HuH-7.5 (cell line): ENCODE measurements around the gene LOXL3.

Experiments
- DNase-seq: peaks from one replicate; pipeline ENCODE4 v3.0.0; 2011; ENCODE audit warnings: low spot score

LOXL3 gene

GRCh38 chr2:74551942-74552913, 1.5 kb downstream of the LOXL3 start:
- no peak for DNase-seq

- DNase-seq = no peak
Measured at GRCh38 chr2:74551530-74551929, 2.2 kb downstream of the LOXL3 start.

GRCh38 chr2:74550231-74550630, 3.5 kb downstream of the LOXL3 start:
- no peak for DNase-seq

- peak; percentile 76 for DNase-seq
Measured at GRCh38 chr2:74548900-74549826, 4.6 kb downstream of the LOXL3 start.

GRCh38 chr2:74548285-74548899, 5.3 kb downstream of the LOXL3 start:
- DNase-seq = no peak

- DNase-seq = no peak
Measured at GRCh38 chr2:74546004-74546403, 7.7 kb downstream of the LOXL3 start.

- DNase-seq = no peak
Measured at GRCh38 chr2:74544634-74545033, 9.1 kb downstream of the LOXL3 start.

- DNase-seq = no peak
Measured at GRCh38 chr2:74542978-74543377, 10.8 kb downstream of the LOXL3 start.

GRCh38 chr2:74540291-74540690, 13.5 kb downstream of the LOXL3 start:
- DNase-seq = no peak

GRCh38 chr2:74538881-74539339, 14.8 kb downstream of the LOXL3 start:
- no peak for DNase-seq

- DNase-seq = no peak
Measured at GRCh38 chr2:74537140-74537539, 16.6 kb downstream of the LOXL3 start.

GRCh38 chr2:74536166-74536950, 17.4 kb downstream of the LOXL3 start:
- no peak for DNase-seq

GRCh38 chr2:74535440-74535965, 18.2 kb downstream of the LOXL3 start:
- no peak for DNase-seq

GRCh38 chr2:74534411-74534810, 19.3 kb downstream of the LOXL3 start:
- no peak for DNase-seq

GRCh38 chr2:74533464-74533863, 20.3 kb downstream of the LOXL3 start:
- no peak for DNase-seq

GRCh38 chr2:74532222-74532621, 21.5 kb downstream of the LOXL3 start:
- DNase-seq = no peak

GRCh38 chr2:74531666-74532065, 22.1 kb downstream of the LOXL3 start:
- DNase-seq = no peak

GRCh38 chr2:74530239-74531187, 23.2 kb downstream of the LOXL3 start:
- peak; percentile 53 for DNase-seq

- DNase-seq = peak; percentile 97
Measured at GRCh38 chr2:74529357-74530238, 24.1 kb downstream of the LOXL3 start, which contains the start of the genes AUP1 and HTRA2. TSS of gene AUP1 (minus strand) at chr2:74529706. CDS start at chr2:74529629, 77 bp downstream. TSS of gene HTRA2 (plus strand) at chr2:74529933. CDS start at chr2:74530007, 74 bp downstream.
